GM12878 (cell line): ENCODE results near the gene TMEM174. TPM values are rescaled to one million over a fixed set of nuclear protein-coding genes. Genes with fewer than 3 reads are reported as not detected.

Source experiments
- ATAC-seq: fragments of 200-7000 bp; cut with Tn5 transposase; 3 replicates; pipeline ENCODE4 v1.9.1; 2020; ENCODE audit warnings: mild to moderate bottlenecking, moderate library complexity
- BruUV-seq: library from RNA; stranded (reverse); fragments of 400-500 nt; replicated peaks from 2 replicates; lab custom pipeline; 2021; lab: Mats Ljungman, UMichigan
- CTCF ChIA-PET: fragments of 300-600 bp; sonication (Branson Sonifier 250); formaldehyde crosslinking; extraction: SDS; loops from one replicate; lab custom pipeline; 2021; ENCODE audit warnings: inconsistent platforms; lab: Yijun Ruan, JAX
- POLR2A ChIA-PET: fragments of 350-600 bp; formaldehyde crosslinking; extraction: SDS; loops from one replicate; lab custom pipeline; 2021; ENCODE audit warnings: inconsistent platforms; lab: Charles Lee
- RAD21 ChIA-PET: fragments of 300-600 bp; sonication (Branson Sonifier 250); formaldehyde crosslinking; loops from one replicate; lab custom pipeline; 2023; ENCODE audit warnings: antibody characterized with exemption; ENCODE audit not compliant: unreplicated experiment; lab: Charles Lee
- SMC1A ChIA-PET: fragments of 300-600 bp; sonication (Branson Sonifier 250); formaldehyde crosslinking; loops from one replicate; lab custom pipeline; 2023; ENCODE audit not compliant: unreplicated experiment, uncharacterized antibody; lab: Charles Lee
- DNase-seq: peaks from one replicate; pipeline ENCODE4 v3.0.0-alpha.2; 2011; ENCODE audit warnings: low read depth, low spot score
- FAIRE-seq: peaks from 3 replicates; lab custom pipeline; 2011; peaks lifted over from hg19 to GRCh38; lab: Jason Lieb, UNC
- H2AFZ ChIP-seq: 2 replicates; pipeline ENCODE4 v1.6.0; 2011; ENCODE audit warnings: low read depth, low read length, control low read depth; ENCODE audit not compliant: control insufficient read depth
- H3K27ac ChIP-seq: 2 replicates; pipeline ENCODE4 v1.5.1; 2011; ENCODE audit warnings: control low read depth; ENCODE audit not compliant: control insufficient read depth, insufficient read depth
- H3K27me3 ChIP-seq, 2 experiments: replicated peaks in 1 of 2; 2 replicates each; pipeline versions ENCODE4 v1.6.0 to v1.6.1; 2011; ENCODE audit warnings: low read length in 1 of 2; ENCODE audit not compliant: control insufficient read depth in 2 of 2, insufficient read depth in 2 of 2
- H3K36me3 ChIP-seq, 2 experiments: 2 replicates each; pipeline ENCODE4 v1.5.1; 2011; ENCODE audit warnings: low read length in 1 of 2; ENCODE audit not compliant: control insufficient read depth in 2 of 2, insufficient read depth in 2 of 2
- H3K4me1 ChIP-seq: 2 replicates; pipeline ENCODE4 v1.6.1; 2011; ENCODE audit warnings: mild to moderate bottlenecking, low read length, moderate library complexity, mixed read lengths; ENCODE audit not compliant: control insufficient read depth, insufficient read depth
- H3K4me2 ChIP-seq: 2 replicates; pipeline ENCODE4 v1.6.0; 2011; ENCODE audit warnings: control low read depth; ENCODE audit not compliant: control insufficient read depth, insufficient read depth
- H3K4me3 ChIP-seq: fragments of 200-600 bp; sonication (generic); 2 replicates; pipeline ENCODE4 v1.5.1; 2016
- H3K79me2 ChIP-seq: 2 replicates; pipeline ENCODE4 v1.6.0; 2011; ENCODE audit warnings: low read length; ENCODE audit not compliant: control insufficient read depth, insufficient read depth
- H3K9ac ChIP-seq: 2 replicates; pipeline ENCODE4 v1.8.0; 2011; ENCODE audit warnings: low read length, control low read depth, mixed read lengths; ENCODE audit not compliant: control insufficient read depth, insufficient read depth
- H3K9me3 ChIP-seq: replicated peaks from 3 replicates; pipeline ENCODE4 v1.5.1; 2011; ENCODE audit warnings: mild to moderate bottlenecking, low read length; ENCODE audit not compliant: control insufficient read depth, insufficient read depth
- H4K20me1 ChIP-seq: 2 replicates; pipeline ENCODE4 v1.6.0; 2011; ENCODE audit not compliant: control insufficient read depth, insufficient read depth
- BACH1 ChIP-seq: fragments of 450-650 bp; IDR thresholded peaks from 2 replicates; pipeline ENCODE4 v1.6.1; 2017; ENCODE audit warnings: mild to moderate bottlenecking, borderline replicate concordance
- JUND ChIP-seq: IDR thresholded peaks from 2 replicates; pipeline ENCODE4 v1.6.1; 2012; ENCODE audit warnings: low read depth, mild to moderate bottlenecking, low read length, improper control_type of control experiment, moderate library complexity
- MEF2B ChIP-seq: fragments of 450-650 bp; IDR thresholded peaks from 2 replicates; pipeline ENCODE4 v1.6.1; 2018; ENCODE audit warnings: mild to moderate bottlenecking, moderate library complexity; ENCODE audit not compliant: partially characterized antibody, poor library complexity, severe bottlenecking
- MTA2 ChIP-seq: fragments of 450-650 bp; IDR thresholded peaks from 2 replicates; pipeline ENCODE4 v1.6.1; 2016; ENCODE audit warnings: low read depth, mild to moderate bottlenecking, moderate library complexity
- RB1 ChIP-seq: fragments of 450-650 bp; formaldehyde crosslinking; IDR thresholded peaks from 2 replicates; pipeline ENCODE4 v1.6.1; 2017; ENCODE audit warnings: mild to moderate bottlenecking, borderline replicate concordance
- RELA ChIP-seq: fragments of 450-650 bp; IDR thresholded peaks from 2 replicates; pipeline ENCODE4 v1.8.0; 2014; ENCODE audit warnings: borderline replicate concordance; ENCODE audit not compliant: partially characterized antibody
- SREBF2 ChIP-seq: IDR thresholded peaks from 2 replicates; pipeline ENCODE4 v1.6.1; 2012; ENCODE audit warnings: mild to moderate bottlenecking, low read length
- WGBS: methylation state at CpG from one replicate; pipeline ENCODE4 v1.1.6; 2016; ENCODE audit warnings: low lambda C conversion rate; ENCODE audit not compliant: insufficient replicate concordance, insufficient coverage; ENCODE audit errors: missing lambda C conversion rate; 5-methylcytosine and 5-hydroxymethylcytosine counted together
- in situ Hi-C: fragments of 300-500 bp; cut with MboI; formaldehyde crosslinking; loops from 9 replicates; pipeline ENCODE4 v1.14.3; 2018; ENCODE audit warnings: mixed read lengths
- intact Hi-C: fragments of 100-400 bp; cut with micrococcal nuclease; formaldehyde crosslinking; loops from one replicate; pipeline ENCODE4 v1.14.2; 2022; ENCODE audit not compliant: unreplicated experiment
- polyA plus RNA-seq, 11 experiments: library from polyadenylated mRNA; depleted of rRNA in 4 of 11; unstranded in 6 of 11; stranded (reverse) in 5 of 11; fragments of >200 nt; fragmentation: Nextera tagmentation in 4 of 11; fragmentation: Illumina TruSeq in 1 of 11; extraction: Ambion mirVana in 4 of 11; extraction: Trizol in 1 of 11; gene quantifications; 1 replicate in 1 of 11; 2 replicates in 10 of 11; pipeline versions ENCODE4 v1.2.1 to v1.2.3, GENCODE V29; 2011 to 2016; ENCODE audit warnings: inconsistent platforms in 2 of 11, missing spikeins in 2 of 11, low read depth in 1 of 11
- total RNA-seq, 4 experiments: library from RNA; depleted of rRNA in 3 of 4; stranded (reverse); fragments of >200 nt in 3 of 4; fragmentation: Illumina TruSeq in 1 of 4; extraction: Trizol in 1 of 4; gene quantifications; 2 replicates each; pipeline versions ENCODE4 v1.2.1 to v1.2.3, GENCODE V29; 2013 to 2021
- TF ChIP-seq, protein P1 (sequence below): fragments of 450-650 bp; formaldehyde crosslinking; IDR thresholded peaks from 2 replicates; pipeline ENCODE4 v1.4.0; 2022; ENCODE audit warnings: mild to moderate bottlenecking, moderate library complexity
- TF ChIP-seq, protein P2 (sequence below): fragments of 450-650 bp; IDR thresholded peaks from 2 replicates; pipeline ENCODE4 v1.6.1; 2017; ENCODE audit warnings: mild to moderate bottlenecking, low read depth, inconsistent platforms; ENCODE audit not compliant: poor library complexity, severe bottlenecking

Gene TMEM174
- total and polyA plus RNA-seq, 10 of the 15 experiments (the other 5 are each of a cell fraction or from before 2014, with no cell fraction given): not detected

DNA sequence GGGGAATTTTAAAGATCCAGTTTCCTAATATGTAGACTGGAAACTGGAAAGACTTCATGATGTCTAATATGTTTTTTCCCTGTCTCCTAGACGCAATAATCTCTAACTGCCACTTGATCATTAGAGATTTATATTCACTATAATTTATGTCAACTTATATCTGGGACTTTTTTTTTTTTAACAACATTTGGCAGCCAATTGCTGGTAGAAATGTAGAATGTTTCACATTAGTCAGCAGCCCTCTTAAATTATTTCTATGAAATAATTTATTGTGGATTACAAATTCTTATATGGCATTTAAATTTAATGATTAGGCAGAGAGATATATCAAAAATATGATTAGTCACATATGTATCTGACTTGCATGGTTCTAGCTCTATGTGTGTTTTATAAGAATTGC lies 48.2 kb downstream of the TMEM174 start:
- Histone ChIP-seq H3K9ac (no peak overlapping the region), H3K4me2 (no peak overlapping the region), H3K27me3 (peaks cover 3 to 7% of the 10 kb centered on the region in 2 experiments; a peak in 3 of 4 replicates), H2AFZ (no peak overlapping the region), H3K27ac (no peak overlapping the region), H3K9me3 (no peaks in the 10 kb centered on the region), H3K4me1 (no peaks in the 10 kb centered on the region), H4K20me1 (no peaks in the 10 kb centered on the region), H3K79me2 (no peaks in the 10 kb centered on the region), H3K4me3 (no peak overlapping the region), H3K36me3 (no peaks in the 10 kb centered on the region)
- ChIA-PET POLR2A (no interaction called here), RAD21 (no interaction called here), SMC1A (no interaction called here), CTCF (no interaction called here)
- ATAC-seq (no peak), DNase-seq (no peak), FAIRE-seq (no peak)
- BruUV-seq: no TSS peak
- TF ChIP-seq MEF2B (no peak), JUND (no peak), MTA2 (no peak), RELA (no peak), SREBF2 (no peak), BACH1 (no peak), RB1 (no peak)
- TF ChIP-seq, protein P1, sequence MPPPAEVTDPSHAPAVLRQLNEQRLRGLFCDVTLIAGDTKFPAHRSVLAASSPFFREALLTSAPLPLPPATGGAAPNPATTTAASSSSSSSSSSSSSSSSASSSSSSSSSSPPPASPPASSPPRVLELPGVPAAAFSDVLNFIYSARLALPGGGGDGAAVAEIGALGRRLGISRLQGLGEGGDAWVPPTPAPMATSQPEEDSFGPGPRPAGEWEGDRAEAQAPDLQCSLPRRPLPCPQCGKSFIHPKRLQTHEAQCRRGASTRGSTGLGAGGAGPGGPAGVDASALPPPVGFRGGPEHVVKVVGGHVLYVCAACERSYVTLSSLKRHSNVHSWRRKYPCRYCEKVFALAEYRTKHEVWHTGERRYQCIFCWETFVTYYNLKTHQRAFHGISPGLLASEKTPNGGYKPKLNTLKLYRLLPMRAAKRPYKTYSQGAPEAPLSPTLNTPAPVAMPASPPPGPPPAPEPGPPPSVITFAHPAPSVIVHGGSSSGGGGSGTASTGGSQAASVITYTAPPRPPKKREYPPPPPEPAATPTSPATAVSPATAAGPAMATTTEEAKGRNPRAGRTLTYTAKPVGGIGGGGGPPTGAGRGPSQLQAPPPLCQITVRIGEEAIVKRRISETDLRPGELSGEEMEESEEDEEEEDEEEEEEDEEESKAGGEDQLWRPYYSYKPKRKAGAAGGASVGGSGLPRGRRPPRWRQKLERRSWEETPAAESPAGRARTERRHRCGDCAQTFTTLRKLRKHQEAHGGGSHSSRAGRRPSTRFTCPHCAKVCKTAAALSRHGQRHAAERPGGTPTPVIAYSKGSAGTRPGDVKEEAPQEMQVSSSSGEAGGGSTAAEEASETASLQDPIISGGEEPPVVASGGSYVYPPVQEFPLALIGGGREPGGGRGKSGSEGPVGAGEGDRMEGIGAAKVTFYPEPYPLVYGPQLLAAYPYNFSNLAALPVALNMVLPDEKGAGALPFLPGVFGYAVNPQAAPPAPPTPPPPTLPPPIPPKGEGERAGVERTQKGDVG: no peak
- TF ChIP-seq, protein P2, sequence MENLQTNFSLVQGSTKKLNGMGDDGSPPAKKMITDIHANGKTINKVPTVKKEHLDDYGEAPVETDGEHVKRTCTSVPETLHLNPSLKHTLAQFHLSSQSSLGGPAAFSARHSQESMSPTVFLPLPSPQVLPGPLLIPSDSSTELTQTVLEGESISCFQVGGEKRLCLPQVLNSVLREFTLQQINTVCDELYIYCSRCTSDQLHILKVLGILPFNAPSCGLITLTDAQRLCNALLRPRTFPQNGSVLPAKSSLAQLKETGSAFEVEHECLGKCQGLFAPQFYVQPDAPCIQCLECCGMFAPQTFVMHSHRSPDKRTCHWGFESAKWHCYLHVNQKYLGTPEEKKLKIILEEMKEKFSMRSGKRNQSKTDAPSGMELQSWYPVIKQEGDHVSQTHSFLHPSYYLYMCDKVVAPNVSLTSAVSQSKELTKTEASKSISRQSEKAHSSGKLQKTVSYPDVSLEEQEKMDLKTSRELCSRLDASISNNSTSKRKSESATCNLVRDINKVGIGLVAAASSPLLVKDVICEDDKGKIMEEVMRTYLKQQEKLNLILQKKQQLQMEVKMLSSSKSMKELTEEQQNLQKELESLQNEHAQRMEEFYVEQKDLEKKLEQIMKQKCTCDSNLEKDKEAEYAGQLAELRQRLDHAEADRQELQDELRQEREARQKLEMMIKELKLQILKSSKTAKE: no peak
- WGBS: 29% methylated on average over 1 of the region's 1 CpG
- intact Hi-C loops (no loop called here), in situ Hi-C loops (no loop called here)
